K562 (cell line): ENCODE results near the gene MKNK2. TPM values are rescaled to one million over a fixed set of nuclear protein-coding genes. Genes with fewer than 3 reads are reported as not detected.

Source experiments
- CHD1 ChIP-seq: fragments of 200-600 bp; sonication (generic); IDR thresholded peaks from one replicate; pipeline ENCODE4 v1.6.1; 2012; ENCODE audit warnings: mild to moderate bottlenecking, moderate library complexity, low read length, inconsistent platforms
- GTF2B ChIP-seq: IDR thresholded peaks from 2 replicates; pipeline ENCODE4 v1.6.1; 2011; ENCODE audit not compliant: insufficient read length; ENCODE audit errors: extremely low read depth
- IRF9 ChIP-seq: fragments of 450-650 bp; IDR thresholded peaks from 2 replicates; pipeline ENCODE4 v1.6.1; 2016; ENCODE audit warnings: missing biosample characterization, missing genetic modification characterization
- PHF8 ChIP-seq: fragments of 200-600 bp; sonication (generic); IDR thresholded peaks from 2 replicates; pipeline ENCODE4 v1.6.1; 2012; ENCODE audit warnings: mixed run types, mild to moderate bottlenecking, inconsistent platforms, low read length, moderate library complexity, borderline replicate concordance
- POLR2AphosphoS5 ChIP-seq: IDR thresholded peaks from 2 replicates; pipeline ENCODE4 v1.6.1; 2011; ENCODE audit warnings: mild to moderate bottlenecking, low read depth, low read length, moderate library complexity; ENCODE audit not compliant: control insufficient read depth, insufficient read depth
- SMAD1 ChIP-seq: fragments of 150-350 bp; IDR thresholded peaks from 2 replicates; pipeline ENCODE4 v1.6.1; 2014; ENCODE audit warnings: low read length, low read depth; ENCODE audit not compliant: partially characterized antibody
- SRSF3 ChIP-seq: fragments of 200-400 bp; formaldehyde crosslinking; IDR thresholded peaks from 2 replicates; pipeline ENCODE4 v1.6.1; 2016; ENCODE audit warnings: mild to moderate bottlenecking, low read length, moderate library complexity; ENCODE audit not compliant: insufficient read depth
- TCFL5 ChIP-seq: fragments of 250-450 bp; sonication (Bioruptor Pico); conservative IDR thresholded peaks from 2 replicates; pipeline ENCODE4 v1.6.1; 2021; ENCODE audit warnings: mild to moderate bottlenecking, moderate library complexity, matching md5 sums
- TRIM25 ChIP-seq: fragments of 450-650 bp; IDR thresholded peaks from 2 replicates; pipeline ENCODE4 v1.7.0; 2016; ENCODE audit warnings: borderline replicate concordance
- USF1 ChIP-seq: sonication (generic); formaldehyde crosslinking; IDR thresholded peaks from 2 replicates; pipeline ENCODE4 v1.9.0; 2022; ENCODE audit warnings: mild to moderate bottlenecking, missing genetic modification reagents
- ZBTB12 ChIP-seq: fragments of 250-450 bp; sonication (Bioruptor Pico); IDR thresholded peaks from 2 replicates; pipeline ENCODE4 v1.4.0; 2020
- ZC3H4 ChIP-seq: sonication (generic); formaldehyde crosslinking; IDR thresholded peaks from 2 replicates; pipeline ENCODE4 v1.9.0; 2021; ENCODE audit warnings: missing genetic modification reagents, borderline replicate concordance
- ZNF277 ChIP-seq: fragments of 250-450 bp; sonication (Bioruptor Pico); IDR thresholded peaks from 2 replicates; pipeline ENCODE4 v1.8.0; 2022; ENCODE audit warnings: inconsistent platforms, mild to moderate bottlenecking, moderate library complexity, borderline replicate concordance
- polyA plus RNA-seq, 8 experiments: library from polyadenylated mRNA; depleted of rRNA in 4 of 8; stranded (reverse) in 5 of 8; unstranded in 3 of 8; fragments of >200 nt; fragmentation: Nextera tagmentation in 2 of 8; fragmentation: Illumina TruSeq in 1 of 8; extraction: Ambion mirVana in 2 of 8; extraction: Trizol in 1 of 8; gene quantifications; 2 replicates each; pipeline versions ENCODE4 v1.2.1 to v1.2.3, GENCODE V29; 2011 to 2014; ENCODE audit warnings: inconsistent platforms in 1 of 8, missing spikeins in 1 of 8
- total RNA-seq, 7 experiments: library from RNA; depleted of rRNA in 6 of 7; stranded (reverse); fragments of >200 nt in 6 of 7; fragmentation: Illumina TruSeq in 2 of 7; extraction: Trizol in 2 of 7; gene quantifications; 2 replicates each; pipeline versions ENCODE4 v1.2.1 to v1.2.3, GENCODE V29; 2011 to 2021; ENCODE audit warnings: low replicate concordance in 1 of 7

Gene MKNK2
- total and polyA plus RNA-seq, 9 of the 15 experiments (the other 6 are each of a cell fraction or from before 2014, with no cell fraction given) = 5.1 to 191 (median 51.9) TPM

GRCh38 chr19:2050349-2050990 lies 574 bp downstream of the MKNK2 start (continued):
- TF ChIP-seq USF1 (CRISPR knock-in tag) (no peak), TCFL5 (CRISPR knock-in tag) (no peak), POLR2AphosphoS5 (no peak), GTF2B (no peak), ZNF277 (no peak), ZC3H4 (CRISPR knock-in tag) (peak; percentile 88; the same call in 1 of the 2 replicates), TRIM25 (no peak), PHF8 (no peak), CHD1 (peak; percentile 35), ZBTB12 (CRISPR knock-in tag) (no peak), IRF9 (no peak), SRSF3 (no peak), SMAD1 (no peak)
